DOHH2 (cell line): ENCODE data around the gene HAP1.

Source experiments
- H3F3A ChIP-seq: fragments of 200-600 bp; sonication (generic), shearing (Covaris generic); 2 replicates; pipeline ENCODE4 v1.6.0; 2016; ENCODE audit warnings: antibody characterized with exemption, mild to moderate bottlenecking; ENCODE audit not compliant: control insufficient read depth, insufficient read depth
- H3K27ac ChIP-seq: fragments of 200-600 bp; sonication (generic); 2 replicates; pipeline ENCODE4 v1.5.1; 2014; ENCODE audit warnings: low read depth, mild to moderate bottlenecking, low read length, moderate library complexity
- H3K27me3 ChIP-seq: fragments of 200-600 bp; sonication (generic); 2 replicates; pipeline ENCODE4 v1.6.1; 2014; ENCODE audit warnings: mild to moderate bottlenecking, low read length, mixed read lengths; ENCODE audit not compliant: control insufficient read depth
- H3K36me3 ChIP-seq: fragments of 200-600 bp; sonication (generic); 2 replicates; pipeline ENCODE4 v1.6.1; 2014; ENCODE audit warnings: mild to moderate bottlenecking, low read length, moderate library complexity, mixed read lengths; ENCODE audit not compliant: control insufficient read depth
- H3K4me1 ChIP-seq: fragments of 200-600 bp; sonication (generic); 2 replicates; pipeline ENCODE4 v1.6.1; 2014; ENCODE audit warnings: mild to moderate bottlenecking, low read length, mixed read lengths; ENCODE audit not compliant: control insufficient read depth
- H3K4me2 ChIP-seq: fragments of 200-600 bp; sonication (generic); 2 replicates; pipeline ENCODE4 v1.6.0; 2014; ENCODE audit warnings: mild to moderate bottlenecking, low read length, moderate library complexity
- H3K4me3 ChIP-seq: fragments of 200-600 bp; sonication (generic); 2 replicates; pipeline ENCODE4 v1.5.1; 2014; ENCODE audit warnings: mild to moderate bottlenecking, low read length, mixed read lengths
- H3K79me2 ChIP-seq: fragments of 200-600 bp; sonication (generic); 2 replicates; pipeline ENCODE4 v1.6.1; 2014; ENCODE audit warnings: mild to moderate bottlenecking, low read length, mixed read lengths; ENCODE audit not compliant: control insufficient read depth
- H3K9me2 ChIP-seq: fragments of 200-600 bp; sonication (generic); replicated peaks from 2 replicates; pipeline ENCODE4 v1.6.1; 2014; ENCODE audit warnings: mild to moderate bottlenecking, low read length, mixed read lengths; ENCODE audit not compliant: control insufficient read depth
- H3K9me3 ChIP-seq: fragments of 200-600 bp; sonication (generic); 2 replicates; pipeline ENCODE4 v1.6.1; 2014; ENCODE audit warnings: antibody characterized with exemption, low read length, mixed read lengths; ENCODE audit not compliant: control insufficient read depth, insufficient read depth
- H4K20me1 ChIP-seq: fragments of 200-600 bp; sonication (generic); 2 replicates; pipeline ENCODE4 v1.6.0; 2014; ENCODE audit warnings: low read depth, mild to moderate bottlenecking, antibody characterized with exemption, low read length, moderate library complexity; ENCODE audit not compliant: control insufficient read depth, insufficient read depth
- CTCF ChIP-seq: fragments of 200-600 bp; sonication (generic); IDR thresholded peaks from one replicate; pipeline ENCODE4 v1.5.1; 2014; ENCODE audit warnings: antibody characterized with exemption, mild to moderate bottlenecking, low read depth, low read length; ENCODE audit not compliant: poor library complexity, severe bottlenecking
- EZH2phosphoT487 ChIP-seq: fragments of 200-600 bp; sonication (generic); IDR thresholded peaks from 2 replicates; pipeline ENCODE4 v1.6.1; 2017; ENCODE audit warnings: borderline replicate concordance, mild to moderate bottlenecking, antibody characterized with exemption, low read length, moderate library complexity, mixed read lengths

HAP1 gene

GRCh38 chr17:41736983-41737679 lies 2.7 kb upstream of the HAP1 start:
- Histone ChIP-seq H3F3A (no peaks in the 10 kb centered on the region), H3K4me2 (no peak overlapping the region), H3K9me2 (no peaks in the 10 kb centered on the region), H3K27me3 (peaks cover 18% of the 10 kb centered on the region), H3K4me3 (no peak overlapping the region), H3K4me1 (peaks cover 5% of the 10 kb centered on the region), H3K36me3 (no peaks in the 10 kb centered on the region), H3K9me3 (no peaks in the 10 kb centered on the region), H3K27ac (no peak overlapping the region), H3K79me2 (no peaks in the 10 kb centered on the region), H4K20me1 (no peaks in the 10 kb centered on the region)
- TF ChIP-seq CTCF (no peak), EZH2phosphoT487 (no peak)

- peaks cover 23% of the 10 kb centered on the region for H3K27me3 ChIP-seq
- TF ChIP-seq CTCF (no peak), EZH2phosphoT487 (no peak)
- no peaks in the 10 kb centered on the region for H4K20me1 ChIP-seq
- no peaks in the 10 kb centered on the region for H3K79me2 ChIP-seq
- H3K4me3 ChIP-seq: no peak overlapping the region
- no peaks in the 10 kb centered on the region for H3K9me2 ChIP-seq
- H3F3A ChIP-seq: no peaks in the 10 kb centered on the region
- peaks cover 11% of the 10 kb centered on the region for H3K4me1 ChIP-seq
- no peak overlapping the region for H3K4me2 ChIP-seq
- H3K9me3 ChIP-seq: no peaks in the 10 kb centered on the region
- H3K36me3 ChIP-seq: no peaks in the 10 kb centered on the region
- no peak overlapping the region for H3K27ac ChIP-seq
These were observed 1.3 kb upstream of the HAP1 start for GRCh38 chr17:41735744-41736143.

- H3K4me2 ChIP-seq: no peak overlapping the region
- peaks cover 11% of the 10 kb centered on the region for H3K4me1 ChIP-seq
- H4K20me1 ChIP-seq: no peaks in the 10 kb centered on the region
- no peaks in the 10 kb centered on the region for H3F3A ChIP-seq
- no peaks in the 10 kb centered on the region for H3K36me3 ChIP-seq
- no peak for TF ChIP-seq CTCF
- no peak for TF ChIP-seq EZH2phosphoT487
- H3K4me3 ChIP-seq: no peak overlapping the region
- H3K79me2 ChIP-seq: no peaks in the 10 kb centered on the region
- H3K27ac ChIP-seq: no peak overlapping the region
- peaks cover 23% of the 10 kb centered on the region for H3K27me3 ChIP-seq
- no peaks in the 10 kb centered on the region for H3K9me2 ChIP-seq
- no peaks in the 10 kb centered on the region for H3K9me3 ChIP-seq
These were observed 488 bp upstream of the HAP1 start for GRCh38 chr17:41734949-41735313.
